ENCODE data around the gene SLX4IP.

SLX4IP gene

GRCh38 chr20:10465135-10465534 is 30.0 kb downstream of the SLX4IP start:
- H3K36me3 ChIP-seq (ENCODE audit: control insufficient read depth, insufficient read depth, low read length): no peaks in the 10 kb centered on the region
- 94 to 100% methylated on average over 1 to 3 of the region's 3 CpGs for WGBS, 2 experiments
- no peak overlapping the region for H3K4me3 ChIP-seq (ENCODE audit: insufficient read depth, low read depth, low read length)
- H3K27ac ChIP-seq (ENCODE audit: insufficient read depth, low read depth, low read length, poor library complexity, severe bottlenecking): no peak overlapping the region
- H3K9me3 ChIP-seq (ENCODE audit: control insufficient read depth, low read length): peaks cover 2% of the 10 kb centered on the region
- H3K27me3 ChIP-seq (ENCODE audit: control insufficient read depth, insufficient read depth, low read length, poor library complexity, severe bottlenecking): no peaks in the 10 kb centered on the region
- peaks cover 47% of the 10 kb centered on the region for H3K4me1 ChIP-seq (ENCODE audit: control insufficient read depth, insufficient read depth, low read length)

GRCh38 chr20:10466325-10466724 is 31.2 kb downstream of the SLX4IP start:
- H3K27ac ChIP-seq (ENCODE audit: insufficient read depth, low read depth, low read length, poor library complexity, severe bottlenecking): peak overlapping the region; percentile 98
- WGBS, 2 experiments: 1 to 2% methylated on average over 3 to 4 of the region's 4 CpGs
- H3K27me3 ChIP-seq (ENCODE audit: control insufficient read depth, insufficient read depth, low read length, poor library complexity, severe bottlenecking): no peaks in the 10 kb centered on the region
- no peak overlapping the region for H3K4me3 ChIP-seq (ENCODE audit: insufficient read depth, low read depth, low read length)
- H3K4me1 ChIP-seq (ENCODE audit: control insufficient read depth, insufficient read depth, low read length): peaks cover 48% of the 10 kb centered on the region
- H3K36me3 ChIP-seq (ENCODE audit: control insufficient read depth, insufficient read depth, low read length): no peaks in the 10 kb centered on the region
- peaks cover 2% of the 10 kb centered on the region for H3K9me3 ChIP-seq (ENCODE audit: control insufficient read depth, low read length)

GRCh38 chr20:10466855-10467254 is 31.8 kb downstream of the SLX4IP start:
- H3K4me3 ChIP-seq (ENCODE audit: insufficient read depth, low read depth, low read length): no peak overlapping the region
- peaks cover 2% of the 10 kb centered on the region for H3K9me3 ChIP-seq (ENCODE audit: control insufficient read depth, low read length)
- H3K36me3 ChIP-seq (ENCODE audit: control insufficient read depth, insufficient read depth, low read length): no peaks in the 10 kb centered on the region
- H3K27me3 ChIP-seq (ENCODE audit: control insufficient read depth, insufficient read depth, low read length, poor library complexity, severe bottlenecking): no peaks in the 10 kb centered on the region
- peaks cover 50% of the 10 kb centered on the region for H3K4me1 ChIP-seq (ENCODE audit: control insufficient read depth, insufficient read depth, low read length)
- peak overlapping the region; percentile 98 for H3K27ac ChIP-seq (ENCODE audit: insufficient read depth, low read depth, low read length, poor library complexity, severe bottlenecking)
- whole genome bisulfite sequencing, 2 experiments: 3 to 6% methylated on average over 2 of the region's 3 CpGs

GRCh38 chr20:10467681-10468339 is 32.7 kb downstream of the SLX4IP start:
- no peak overlapping the region for H3K4me3 ChIP-seq (ENCODE audit: insufficient read depth, low read depth, low read length)
- H3K36me3 ChIP-seq (ENCODE audit: control insufficient read depth, insufficient read depth, low read length): no peaks in the 10 kb centered on the region
- 14 to 29% methylated on average over 2 to 3 of the region's 3 CpGs for WGBS, 2 experiments

GRCh38 chr20:10468340-10468845 is 33.3 kb downstream of the SLX4IP start:
- Histone ChIP-seq H3K36me3 (ENCODE audit: control insufficient read depth, insufficient read depth, low read length) (no peaks in the 10 kb centered on the region), H3K9me3 (ENCODE audit: control insufficient read depth, low read length) (peaks cover 2% of the 10 kb centered on the region), H3K27me3 (ENCODE audit: control insufficient read depth, insufficient read depth, low read length, poor library complexity, severe bottlenecking) (no peaks in the 10 kb centered on the region), H3K4me1 (ENCODE audit: control insufficient read depth, insufficient read depth, low read length) (peaks cover 55% of the 10 kb centered on the region), H3K27ac (ENCODE audit: insufficient read depth, low read depth, low read length, poor library complexity, severe bottlenecking) (peak overlapping the region; percentile 57), H3K4me3 (ENCODE audit: insufficient read depth, low read depth, low read length) (no peak overlapping the region)
- WGBS, 2 experiments: 43 to 60% methylated on average over 2 of the region's 2 CpGs

More at GRCh38 chr20:10467681-10468339, 32.7 kb downstream of the SLX4IP start:
- Histone ChIP-seq H3K4me1 (ENCODE audit: control insufficient read depth, insufficient read depth, low read length) (peaks cover 51% of the 10 kb centered on the region), H3K27me3 (ENCODE audit: control insufficient read depth, insufficient read depth, low read length, poor library complexity, severe bottlenecking) (no peaks in the 10 kb centered on the region), H3K9me3 (ENCODE audit: control insufficient read depth, low read length) (peaks cover 2% of the 10 kb centered on the region), H3K27ac (ENCODE audit: insufficient read depth, low read depth, low read length, poor library complexity, severe bottlenecking) (peak overlapping the region; percentile 98)

- 90 to 98% methylated on average over 2 of the region's 2 CpGs for WGBS, 2 experiments
- Histone ChIP-seq H3K27me3 (ENCODE audit: control insufficient read depth, insufficient read depth, low read length, poor library complexity, severe bottlenecking) (no peaks in the 10 kb centered on the region), H3K4me1 (ENCODE audit: control insufficient read depth, insufficient read depth, low read length) (peaks cover 55% of the 10 kb centered on the region), H3K27ac (ENCODE audit: insufficient read depth, low read depth, low read length, poor library complexity, severe bottlenecking) (no peak overlapping the region), H3K9me3 (ENCODE audit: control insufficient read depth, low read length) (no peaks in the 10 kb centered on the region), H3K4me3 (ENCODE audit: insufficient read depth, low read depth, low read length) (no peak overlapping the region), H3K36me3 (ENCODE audit: control insufficient read depth, insufficient read depth, low read length) (no peaks in the 10 kb centered on the region)
These were observed 34.0 kb downstream of the SLX4IP start for GRCh38 chr20:10469056-10469455.

GRCh38 chr20:10469599-10469998 is 34.5 kb downstream of the SLX4IP start:
- WGBS, 2 experiments: 22 to 27% methylated on average over 6 to 7 of the region's 7 CpGs
- H3K4me3 ChIP-seq (ENCODE audit: insufficient read depth, low read depth, low read length): no peak overlapping the region
- H3K36me3 ChIP-seq (ENCODE audit: control insufficient read depth, insufficient read depth, low read length): no peaks in the 10 kb centered on the region
- H3K9me3 ChIP-seq (ENCODE audit: control insufficient read depth, low read length): no peaks in the 10 kb centered on the region
- H3K4me1 ChIP-seq (ENCODE audit: control insufficient read depth, insufficient read depth, low read length): peaks cover 55% of the 10 kb centered on the region
- peak overlapping the region; percentile 47 for H3K27ac ChIP-seq (ENCODE audit: insufficient read depth, low read depth, low read length, poor library complexity, severe bottlenecking)
- H3K27me3 ChIP-seq (ENCODE audit: control insufficient read depth, insufficient read depth, low read length, poor library complexity, severe bottlenecking): no peaks in the 10 kb centered on the region

GRCh38 chr20:10470276-10470675 is 35.2 kb downstream of the SLX4IP start:
- Histone ChIP-seq H3K9me3 (ENCODE audit: control insufficient read depth, low read length) (no peaks in the 10 kb centered on the region), H3K4me3 (ENCODE audit: insufficient read depth, low read depth, low read length) (no peak overlapping the region), H3K36me3 (ENCODE audit: control insufficient read depth, insufficient read depth, low read length) (no peaks in the 10 kb centered on the region), H3K4me1 (ENCODE audit: control insufficient read depth, insufficient read depth, low read length) (peaks cover 48% of the 10 kb centered on the region), H3K27ac (ENCODE audit: insufficient read depth, low read depth, low read length, poor library complexity, severe bottlenecking) (no peak overlapping the region), H3K27me3 (ENCODE audit: control insufficient read depth, insufficient read depth, low read length, poor library complexity, severe bottlenecking) (no peaks in the 10 kb centered on the region)
- 94 to 97% methylated on average over 6 of the region's 6 CpGs for WGBS, 2 experiments

- H3K4me3 ChIP-seq (ENCODE audit: insufficient read depth, low read depth, low read length): no peak overlapping the region
- no peaks in the 10 kb centered on the region for H3K36me3 ChIP-seq (ENCODE audit: control insufficient read depth, insufficient read depth, low read length)
- no peaks in the 10 kb centered on the region for H3K9me3 ChIP-seq (ENCODE audit: control insufficient read depth, low read length)
- WGBS, 2 experiments: 95% methylated on average over 2 of the region's 2 CpGs
- peaks cover 25% of the 10 kb centered on the region for H3K4me1 ChIP-seq (ENCODE audit: control insufficient read depth, insufficient read depth, low read length)
- no peaks in the 10 kb centered on the region for H3K27me3 ChIP-seq (ENCODE audit: control insufficient read depth, insufficient read depth, low read length, poor library complexity, severe bottlenecking)
- H3K27ac ChIP-seq (ENCODE audit: insufficient read depth, low read depth, low read length, poor library complexity, severe bottlenecking): no peak overlapping the region
These were observed 37.8 kb downstream of the SLX4IP start for GRCh38 chr20:10472871-10473270.

GRCh38 chr20:10474606-10475184 is 39.6 kb downstream of the SLX4IP start:
- Histone ChIP-seq H3K9me3 (ENCODE audit: control insufficient read depth, low read length) (no peaks in the 10 kb centered on the region), H3K36me3 (ENCODE audit: control insufficient read depth, insufficient read depth, low read length) (no peaks in the 10 kb centered on the region), H3K27me3 (ENCODE audit: control insufficient read depth, insufficient read depth, low read length, poor library complexity, severe bottlenecking) (no peaks in the 10 kb centered on the region), H3K4me1 (ENCODE audit: control insufficient read depth, insufficient read depth, low read length) (peaks cover 14% of the 10 kb centered on the region), H3K27ac (ENCODE audit: insufficient read depth, low read depth, low read length, poor library complexity, severe bottlenecking) (no peak overlapping the region), H3K4me3 (ENCODE audit: insufficient read depth, low read depth, low read length) (no peak overlapping the region)
- WGBS, 2 experiments: 76 to 79% methylated on average over 11 of the region's 11 CpGs

Data from ectodermal cell (in vitro differentiated cells).